GM21526 (cell line): ENCODE data around the gene TPPP3.
"Not testable (repeated sequence)": the region's sequence is repeated elsewhere in the genome, so short reads cannot be mapped to it uniquely, and the experiment has no call there.

Source experiments
- ATAC-seq: cut with Tn5 transposase; IDR thresholded peaks from one replicate; pipeline ENCODE4 v1.9.1; 2021; ENCODE audit warnings: moderate library complexity; ENCODE audit not compliant: unreplicated experiment, low FRiP score

Gene TPPP3

DNA sequence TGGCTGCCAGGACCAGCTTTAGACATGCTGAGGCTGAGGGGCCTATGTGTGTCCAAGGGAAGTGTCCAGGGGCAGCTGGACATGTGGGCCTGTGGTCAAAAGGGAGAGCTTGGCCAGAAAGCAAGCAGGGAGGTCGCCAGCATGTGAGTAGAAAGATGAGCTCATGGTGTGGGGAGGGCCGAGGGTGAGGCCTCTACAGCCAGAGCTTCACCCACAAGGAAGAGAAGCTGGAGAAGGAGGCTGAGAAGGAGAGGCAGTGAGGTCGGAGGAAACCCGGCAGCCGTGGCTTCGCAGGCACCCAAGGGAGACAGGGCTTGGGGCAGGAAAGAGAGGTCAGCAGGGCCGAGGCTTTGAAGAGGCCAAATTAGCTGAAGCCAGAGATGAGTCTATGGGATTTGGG is 33.7 kb upstream of the TPPP3 start:
- ATAC-seq, result no peak

DNA sequence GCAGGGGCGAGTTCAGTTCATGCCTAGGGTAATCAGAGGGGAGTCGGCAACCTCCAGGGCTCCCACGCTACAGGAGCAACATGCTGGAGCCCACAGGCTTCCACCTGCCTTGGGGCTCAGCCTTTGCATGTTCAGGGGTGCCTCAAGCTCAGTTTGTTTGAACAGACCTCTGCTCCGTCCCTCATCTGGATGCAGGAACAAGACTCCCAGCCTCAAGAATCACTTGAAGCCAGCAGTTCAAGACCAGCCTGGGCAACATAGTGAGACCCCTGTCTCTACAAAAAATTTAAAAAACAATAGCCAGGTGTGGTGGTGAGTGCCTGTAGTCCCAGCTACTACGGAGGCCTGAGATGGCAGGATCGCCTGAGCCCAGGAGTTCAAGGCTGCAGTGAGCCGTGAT is 32.7 kb upstream of the TPPP3 start:
- no peak for ATAC-seq

DNA sequence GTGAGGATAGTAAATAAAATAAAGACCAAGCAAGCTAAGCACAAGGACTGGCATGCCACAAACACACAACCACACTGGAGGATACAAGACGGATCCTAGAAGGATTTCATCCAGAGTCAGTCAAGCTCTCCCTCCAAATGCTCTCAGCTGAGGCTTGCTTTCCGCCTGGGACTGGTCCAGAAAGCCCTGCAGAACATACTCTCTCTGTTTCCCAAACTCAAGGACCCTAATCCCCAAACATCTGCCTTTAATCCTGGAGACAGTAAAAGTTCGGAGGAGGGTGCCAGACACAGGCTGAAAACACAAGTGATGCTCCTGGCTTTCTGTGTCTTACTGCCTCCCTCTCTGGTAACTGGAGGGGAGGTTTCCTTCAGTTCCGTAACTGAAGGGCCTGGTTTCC is 32.3 kb upstream of the TPPP3 start:
- no peak for ATAC-seq

DNA sequence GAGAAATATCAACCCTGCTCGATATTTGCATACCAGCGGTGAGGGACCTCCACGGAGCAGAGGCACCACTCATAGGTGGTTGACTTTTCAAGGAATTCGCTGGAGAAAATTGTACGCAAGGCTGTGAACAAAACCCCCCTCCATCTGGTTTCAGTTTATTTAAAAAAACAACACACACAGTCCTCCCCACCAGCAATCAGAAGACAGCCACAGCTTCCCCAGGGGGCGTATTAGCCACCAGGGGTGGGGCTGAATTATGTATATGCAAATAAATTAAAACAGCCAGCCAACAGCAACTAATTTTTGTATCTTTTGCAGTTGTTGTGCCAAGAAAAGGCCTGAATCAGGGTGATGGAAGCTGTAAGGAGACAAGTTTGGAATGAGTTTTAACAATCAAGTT is 31.8 kb upstream of the TPPP3 start:
- no peak for ATAC-seq

DNA sequence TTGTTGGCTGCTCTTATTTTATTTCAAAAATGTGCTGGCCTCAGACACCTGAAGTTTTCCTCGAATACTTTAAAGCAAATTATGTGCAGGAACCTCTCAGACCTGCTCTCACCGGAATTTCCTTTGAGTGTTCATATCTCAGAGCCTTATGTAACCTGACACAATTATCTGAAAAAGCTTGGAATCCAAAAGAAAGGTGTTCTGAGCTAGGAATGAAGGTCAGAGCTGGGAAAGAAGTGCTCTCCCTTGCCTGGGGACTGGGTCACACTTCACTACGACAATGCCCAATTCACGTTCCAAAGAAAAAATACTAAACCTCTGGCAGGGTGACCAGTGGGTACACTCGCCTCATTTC is 30.9 kb upstream of the TPPP3 start:
- ATAC-seq, result no peak

DNA sequence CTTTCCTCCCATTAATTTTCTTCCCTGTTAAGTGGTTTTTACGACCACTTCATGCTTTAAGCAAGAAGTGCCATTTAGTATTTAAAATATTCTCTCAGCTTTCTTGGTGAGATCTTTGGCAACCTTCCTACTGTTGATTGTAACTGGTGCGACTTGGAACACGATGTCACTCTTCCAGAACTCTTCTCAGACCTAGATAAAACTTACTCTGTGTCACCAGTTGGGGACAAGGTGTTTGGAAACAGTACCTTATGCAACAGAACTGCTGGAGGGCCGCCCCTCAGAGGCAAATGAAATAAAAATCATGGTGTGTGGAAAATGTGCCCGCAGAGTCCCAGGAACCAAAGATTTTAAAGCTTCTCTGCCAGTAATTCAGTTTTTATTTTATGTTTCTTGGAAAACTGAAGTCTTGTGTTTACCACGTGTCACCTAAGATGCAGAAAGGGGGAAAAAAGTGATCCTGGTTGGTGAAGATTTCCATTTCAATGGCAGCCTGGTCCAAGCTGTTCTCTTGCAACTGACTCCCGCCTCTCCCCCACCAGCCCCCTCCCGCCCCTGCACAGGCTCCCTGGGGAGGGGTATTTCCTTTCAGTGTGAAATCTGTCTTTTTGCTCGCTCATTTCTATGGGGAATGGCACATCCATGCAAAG is 30.4 kb upstream of the TPPP3 start:
- no peak for ATAC-seq

DNA sequence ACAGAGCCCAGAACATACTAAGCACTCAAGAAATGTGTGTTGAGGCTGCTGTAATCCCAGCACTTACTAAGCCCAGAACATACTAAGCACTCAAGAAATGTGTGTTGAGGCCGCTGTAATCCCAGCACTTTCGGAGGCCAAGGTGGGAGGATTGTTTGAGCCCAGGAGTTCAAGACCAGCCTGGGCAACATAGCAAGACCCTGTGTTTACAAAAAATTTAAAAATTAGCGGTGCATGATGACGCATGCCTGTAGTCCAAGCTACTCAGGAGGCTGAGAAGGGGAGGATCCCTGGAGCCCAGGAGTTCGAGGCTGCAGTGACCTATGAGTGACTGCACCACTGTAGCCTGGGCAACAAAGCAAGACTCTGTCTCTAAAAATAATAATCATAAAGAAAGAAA is 29.7 kb upstream of the TPPP3 start:
- ATAC-seq, result no peak

DNA sequence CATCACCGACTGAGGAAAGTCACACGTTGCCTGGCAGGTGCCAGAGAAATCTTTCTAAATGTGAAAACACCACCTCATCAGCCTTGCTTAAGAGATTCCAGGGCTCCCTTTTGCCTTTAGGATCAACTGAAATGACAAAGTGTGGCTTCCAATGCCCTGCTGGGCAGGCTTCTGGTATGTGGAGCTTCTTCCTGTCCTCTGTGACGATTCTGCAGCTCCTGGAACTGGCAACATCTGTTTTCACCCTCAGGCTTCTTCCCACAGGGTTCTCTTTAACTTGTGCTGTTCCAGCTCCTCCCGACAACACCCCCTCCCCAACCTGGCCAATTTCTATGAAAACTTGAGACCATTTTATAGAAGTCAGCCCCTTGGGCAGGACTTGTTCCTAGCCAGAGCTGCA is 27.7 kb upstream of the TPPP3 start:
- ATAC-seq, result no peak

DNA sequence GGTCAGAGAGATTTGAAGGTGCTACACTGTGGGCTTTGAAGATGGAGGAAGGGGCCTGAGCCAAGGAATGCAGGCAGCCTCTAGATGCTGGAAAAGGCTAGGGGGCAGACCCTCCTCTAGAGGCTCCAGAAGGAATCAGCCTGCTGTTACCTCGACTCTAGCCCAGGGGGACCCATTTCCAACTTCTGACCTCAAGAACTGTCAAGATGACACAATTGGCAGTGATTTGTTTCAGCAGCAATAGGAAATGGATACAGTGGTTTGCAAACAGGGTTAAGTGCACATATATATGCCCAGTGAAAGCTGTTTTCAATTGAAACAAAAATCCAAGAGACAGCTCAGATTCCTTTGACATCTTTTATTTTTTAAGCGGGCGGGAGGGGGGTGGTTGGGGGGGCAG is 26.6 kb upstream of the TPPP3 start:
- no peak for ATAC-seq

DNA sequence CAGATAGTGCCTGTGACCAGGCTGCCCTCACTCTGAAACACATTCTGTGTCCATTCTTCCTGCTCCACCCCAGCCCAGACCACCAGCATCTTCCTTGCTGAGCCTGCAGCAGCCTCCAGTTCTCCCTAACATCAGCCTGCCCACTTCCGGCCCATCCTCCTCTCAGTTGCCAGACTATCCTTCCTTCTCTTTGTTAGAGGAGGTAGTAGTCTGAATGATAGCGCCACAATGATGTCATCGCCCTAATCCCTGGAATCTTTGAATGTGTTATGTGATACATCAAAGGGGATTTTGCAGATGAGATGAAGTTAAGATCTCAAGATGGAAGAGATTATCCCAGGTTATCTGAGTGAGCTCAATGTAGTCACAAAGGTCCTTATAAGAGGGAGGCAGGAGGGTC is 26.2 kb upstream of the TPPP3 start:
- no peak for ATAC-seq

DNA sequence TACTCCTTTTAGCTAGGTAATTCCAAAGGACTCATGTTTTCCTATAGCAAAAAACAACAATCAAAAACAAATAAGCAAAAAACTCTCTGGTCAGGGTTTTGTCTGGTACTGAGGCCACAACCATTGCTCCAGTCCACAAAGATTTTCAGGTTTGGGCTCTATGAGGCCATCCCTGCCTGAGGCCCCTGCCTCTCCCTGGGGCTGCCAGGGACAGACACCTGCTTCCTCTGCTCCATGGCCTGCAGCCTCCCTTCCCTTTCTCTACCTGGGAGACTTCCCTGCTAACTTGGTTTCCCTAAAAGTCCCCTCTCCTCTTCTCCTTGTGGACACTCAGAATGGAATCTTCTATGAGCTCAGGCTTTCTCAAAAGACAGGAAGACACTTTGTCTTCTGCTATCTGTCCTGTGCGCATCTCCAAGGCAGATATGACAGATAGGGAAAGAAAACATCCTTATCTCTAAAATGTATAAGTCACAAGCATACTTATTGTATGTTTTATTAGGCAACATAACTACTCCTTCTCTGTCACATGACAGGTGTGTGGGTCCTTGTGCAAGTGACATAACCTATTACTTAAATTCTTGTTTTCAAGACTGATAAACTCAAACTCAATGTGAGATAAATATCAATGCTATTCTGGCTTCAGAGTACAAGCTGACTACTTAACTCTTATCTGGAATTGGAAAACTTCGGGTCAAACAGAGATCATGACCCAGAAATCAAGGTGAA is 24.2 kb upstream of the TPPP3 start:
- no peak for ATAC-seq

DNA sequence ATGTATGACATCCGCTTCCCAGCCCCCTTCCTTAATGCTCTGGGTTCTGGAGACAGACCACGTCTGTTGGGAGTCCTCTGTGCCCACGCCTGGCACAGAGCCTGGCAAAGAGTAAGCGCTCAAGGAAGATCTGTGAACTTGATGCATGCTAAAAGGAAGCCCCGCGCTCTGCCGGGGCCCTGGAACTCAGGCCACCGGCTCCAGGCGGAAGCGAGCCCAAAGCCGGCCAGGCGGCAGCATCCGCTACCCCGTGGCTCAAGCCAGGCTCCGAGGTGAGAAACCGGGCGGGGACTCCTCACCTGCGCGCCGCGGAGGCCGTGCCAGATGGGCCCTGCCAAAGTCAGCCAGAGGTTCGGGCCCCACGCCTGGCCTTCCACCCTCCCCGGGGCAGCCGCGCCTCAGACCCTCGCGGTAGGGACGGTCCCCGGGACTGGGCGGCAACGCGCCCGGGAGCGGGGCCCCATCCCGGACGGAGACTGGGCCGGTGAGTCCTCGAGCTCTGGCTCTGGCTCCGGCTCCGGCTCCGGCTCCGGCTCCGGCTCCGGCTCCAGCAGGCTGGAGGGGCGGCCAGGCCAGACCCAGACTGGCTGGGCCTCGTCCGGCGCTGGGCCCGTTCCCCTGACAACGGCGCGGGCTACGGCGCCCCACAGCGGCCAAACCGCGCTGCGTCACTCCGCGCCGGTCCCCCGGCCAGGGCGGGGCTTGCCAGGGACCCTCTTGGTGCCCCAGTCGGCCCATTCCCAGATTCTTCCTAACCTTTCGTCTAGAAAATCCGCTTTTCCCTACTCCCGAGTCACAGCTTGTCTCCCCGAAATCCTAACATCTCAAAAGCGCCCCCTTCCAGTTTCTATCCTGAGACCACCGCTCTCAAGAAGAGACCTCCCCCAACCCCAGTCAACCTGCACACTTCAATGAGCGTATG is 22.8 kb upstream of the TPPP3 start, which contains the start of gene ZDHHC1:
ZDHHC1 (minus strand) TSS at position 606 of the 922 bp plus-strand sequence. CDS start 8,702 bp downstream, outside the sequence.
- ATAC-seq, result no peak

DNA sequence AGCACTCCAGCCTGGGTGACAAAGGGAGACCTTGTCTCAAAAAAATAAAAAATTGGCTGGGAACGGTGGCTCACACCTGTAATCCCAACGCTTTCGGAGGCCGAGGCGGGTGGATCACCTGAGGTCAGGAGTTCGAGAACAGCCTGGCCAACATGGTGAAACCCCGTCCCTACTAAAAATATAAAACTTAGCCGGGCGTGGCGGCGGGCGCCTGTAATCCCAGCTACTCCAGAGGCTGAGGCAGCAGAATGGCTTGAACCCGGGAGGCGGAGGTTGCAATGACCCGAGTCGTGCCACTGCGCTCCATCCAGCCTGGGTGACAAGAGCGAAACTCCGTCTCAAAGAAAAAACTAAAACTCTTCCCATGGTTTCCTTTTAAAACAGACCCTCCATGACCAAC is 22.1 kb upstream of the TPPP3 start:
- ATAC-seq, result not testable (repeated sequence)

DNA sequence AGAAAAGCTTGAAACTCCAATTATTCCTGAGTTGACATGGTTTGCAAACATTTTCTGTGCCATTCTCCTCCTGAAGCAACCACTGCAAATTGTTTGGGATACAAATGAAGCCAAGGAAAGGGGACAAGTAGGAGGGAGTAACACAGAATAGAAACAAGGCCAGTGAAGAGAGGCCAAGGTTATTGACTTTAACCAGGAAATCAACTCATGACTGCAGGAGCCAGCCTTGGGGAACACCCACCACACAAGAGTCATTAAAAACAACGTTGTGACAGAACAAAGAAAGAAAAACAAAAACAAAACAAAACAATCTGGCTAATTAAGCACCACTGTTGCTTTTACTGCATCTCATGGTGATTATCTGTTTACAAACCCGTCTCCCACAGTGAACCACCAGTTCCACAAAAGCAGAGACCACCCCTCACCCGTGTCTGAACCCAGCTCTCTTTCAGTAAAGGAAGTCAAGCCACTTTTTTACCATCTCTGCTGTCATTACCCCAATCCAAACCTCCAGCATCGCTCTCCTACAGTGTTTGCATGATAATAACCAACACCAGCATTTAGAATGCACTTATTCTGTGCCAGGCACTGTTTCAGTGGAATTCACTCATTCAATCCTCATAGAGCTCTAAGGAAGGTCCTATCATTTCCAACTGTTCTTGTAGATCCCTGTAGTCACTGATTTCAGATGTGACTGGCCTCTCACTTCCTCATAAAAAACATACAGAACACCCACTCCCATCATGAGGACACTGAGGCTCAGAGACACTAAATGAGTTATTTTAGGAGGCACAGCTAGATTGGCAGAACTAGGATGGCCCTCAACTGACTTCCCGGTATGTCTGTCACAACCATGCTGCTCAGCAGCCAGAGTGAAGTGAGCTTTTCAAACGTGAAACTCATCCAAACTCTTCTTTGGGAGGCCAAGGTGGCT is 20.9 kb upstream of the TPPP3 start:
- ATAC-seq, result no peak

DNA sequence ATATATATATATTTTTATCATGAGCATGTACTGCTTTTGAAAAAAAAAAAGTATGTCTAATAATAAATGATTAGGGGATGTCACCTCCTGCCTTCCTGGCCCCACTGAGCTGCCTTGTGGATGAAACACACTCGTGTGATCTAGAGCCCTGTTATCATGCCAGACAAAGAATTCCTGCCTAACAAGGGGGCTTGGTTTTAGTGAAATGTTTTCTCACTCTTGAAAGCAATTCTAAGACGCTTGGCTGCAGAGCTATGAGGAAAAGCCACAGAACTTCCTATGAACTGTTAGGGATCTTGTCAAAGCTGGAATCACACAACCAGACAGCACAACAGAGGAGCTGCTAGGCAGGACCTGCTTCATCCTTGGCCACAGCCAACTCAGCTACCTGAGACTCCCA is 19.0 kb upstream of the TPPP3 start:
- no peak for ATAC-seq

DNA sequence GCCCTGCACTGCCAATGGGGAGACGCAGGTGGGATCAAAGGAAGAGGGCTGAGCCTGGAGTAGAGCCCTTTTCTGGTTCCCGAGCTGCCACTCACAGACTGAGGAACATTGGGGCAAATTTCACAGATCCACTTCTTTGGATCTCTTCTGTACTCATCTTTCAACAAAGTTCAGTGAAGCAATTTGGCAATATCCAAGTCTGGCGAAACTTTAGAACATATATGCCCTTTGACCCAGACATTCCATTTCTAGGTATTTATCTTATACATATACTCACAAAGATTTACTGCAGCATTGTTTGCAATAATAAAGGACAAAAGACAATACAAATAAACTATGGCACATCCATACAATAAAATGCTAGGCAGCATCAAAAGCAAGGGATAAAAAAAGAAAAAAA is 18.0 kb upstream of the TPPP3 start:
- ATAC-seq, result no peak

DNA sequence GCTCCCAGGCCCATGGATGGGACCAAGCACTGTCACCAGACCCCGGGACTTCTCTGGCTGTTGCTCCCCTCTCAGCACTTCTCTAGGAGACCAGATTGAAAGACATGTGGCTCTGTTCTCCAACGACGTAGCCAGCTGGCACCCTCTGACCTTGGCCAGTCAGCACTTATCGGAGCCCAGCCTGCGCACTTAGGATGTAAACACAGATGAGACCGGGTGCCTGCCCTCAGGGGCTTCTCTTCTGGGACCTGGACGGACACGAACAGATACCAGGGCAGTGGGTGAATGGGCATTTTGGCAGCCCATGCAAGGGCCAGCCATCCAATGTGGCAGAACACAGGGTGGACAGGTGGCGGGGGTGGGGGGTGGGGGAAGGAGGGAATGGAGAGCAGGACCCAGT is 16.3 kb upstream of the TPPP3 start:
- ATAC-seq, result no peak

DNA sequence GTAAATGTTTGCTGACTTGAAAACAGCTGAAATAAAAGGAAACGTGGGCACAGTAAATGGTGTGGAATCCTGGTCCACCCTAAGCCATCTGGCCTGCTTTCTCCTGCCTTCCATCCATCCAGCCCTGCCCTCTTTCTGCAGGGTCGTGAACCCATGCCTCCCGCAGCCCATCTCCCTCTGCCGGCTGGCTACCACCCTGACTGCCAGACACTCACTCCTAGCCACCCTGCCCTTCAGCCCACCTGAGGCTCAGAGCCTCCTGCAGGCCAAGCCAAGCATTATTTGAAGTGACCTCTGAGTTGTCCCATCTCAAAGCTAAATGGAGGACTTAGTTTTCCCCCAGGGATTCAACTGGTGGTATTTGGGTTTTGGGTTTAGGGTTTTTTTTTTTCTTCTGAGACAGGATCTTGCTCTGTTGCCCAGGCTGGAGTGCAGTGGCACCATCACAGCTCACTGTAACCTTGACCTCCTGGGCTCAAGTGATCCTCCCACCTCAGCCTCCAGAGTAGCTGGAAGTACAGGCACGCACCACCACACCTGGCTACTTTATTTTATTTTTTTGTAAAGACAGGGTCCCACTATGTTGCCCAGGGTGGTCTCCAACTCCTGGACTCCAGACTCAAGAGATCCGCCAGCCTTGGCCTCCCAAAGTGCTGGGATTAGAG is 14.6 kb upstream of the TPPP3 start:
- ATAC-seq, result no peak

DNA sequence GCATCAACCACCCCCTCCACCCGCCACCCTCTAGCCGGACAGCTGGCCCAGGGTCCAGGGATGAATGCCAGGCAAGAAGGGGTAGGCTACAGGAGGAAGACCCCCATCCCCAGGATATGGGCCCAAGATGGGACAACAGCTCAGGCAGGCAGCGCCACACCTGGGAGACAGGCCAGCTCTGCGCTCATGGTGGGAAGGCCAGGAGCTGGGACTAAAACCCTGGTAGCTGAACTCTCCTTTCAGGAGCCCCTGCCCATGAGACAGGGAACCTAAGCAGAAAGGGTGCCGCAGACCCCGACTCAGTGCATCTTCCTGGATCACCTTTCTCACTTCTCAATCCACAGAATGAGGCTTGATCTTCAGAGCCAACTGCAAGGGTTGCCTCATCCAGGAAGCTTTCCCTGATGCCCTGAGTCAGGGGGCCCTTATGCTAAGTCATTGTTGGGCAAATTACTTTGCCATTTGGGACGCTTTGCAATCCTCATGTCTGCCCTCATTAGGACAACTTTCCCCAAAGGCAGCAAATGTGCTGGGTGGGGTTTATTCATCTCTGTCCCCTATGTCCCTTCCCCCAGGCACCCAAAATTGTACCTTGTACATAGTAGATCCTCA is 14.0 kb upstream of the TPPP3 start:
- no peak for ATAC-seq
